AG20443 (cell line): ENCODE results near the gene ABHD17B.
"Not testable (repeated sequence)": the region's sequence is repeated elsewhere in the genome, so short reads cannot be mapped to it uniquely, and the experiment has no call there.

ENCODE experiments used
- DNase-seq: peaks from one replicate; pipeline ENCODE4 v3.0.0; 2012; ENCODE audit warnings: low spot score, mixed read lengths

ABHD17B gene

DNA sequence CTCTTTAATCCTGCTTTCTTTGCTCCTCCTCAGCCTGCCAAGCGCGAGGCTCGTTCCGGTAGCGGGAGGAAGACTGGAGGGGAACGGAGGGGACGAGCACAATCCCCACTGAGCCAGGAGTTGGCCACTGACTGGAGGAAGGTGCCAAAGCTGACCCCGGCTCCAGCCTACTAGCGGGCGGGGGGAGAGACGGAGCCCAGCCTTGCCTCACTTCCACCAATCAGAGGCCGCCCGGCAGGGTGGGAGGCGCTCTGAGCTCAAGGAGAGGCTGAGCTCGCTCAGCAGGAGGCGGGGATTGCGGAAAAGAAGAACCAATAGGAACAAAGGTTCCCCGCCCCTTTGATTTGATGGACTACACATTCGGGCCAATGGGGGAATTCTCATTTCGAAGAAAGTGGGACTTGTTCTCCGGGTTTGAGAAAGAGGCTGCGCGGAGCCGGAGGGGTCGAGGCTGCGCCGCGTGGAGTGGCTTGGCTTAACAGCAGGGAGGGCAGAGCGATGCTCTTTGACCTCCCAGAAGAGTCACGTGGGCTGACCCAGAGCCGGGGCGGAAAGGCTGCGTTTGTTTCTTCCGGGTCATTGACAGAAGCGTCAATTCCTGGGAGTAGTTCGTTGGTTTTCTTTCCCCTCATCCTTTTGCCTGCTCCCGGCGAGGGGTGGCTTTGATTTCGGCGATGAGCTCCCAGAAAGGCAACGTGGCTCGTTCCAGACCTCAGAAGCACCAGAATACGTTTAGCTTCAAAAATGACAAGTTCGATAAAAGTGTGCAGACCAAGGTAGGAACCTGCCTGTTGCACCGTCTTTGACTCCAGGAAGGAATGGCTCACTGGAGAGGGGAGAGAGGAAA, at the start of gene ABHD17B, which contains the start of gene C9orf85:
TSS of gene ABHD17B (minus strand) at position 133 of the 847 bp plus-strand sequence. CDS start 36,113 bp downstream, outside the sequence.
TSS of gene C9orf85 (plus strand) at position 579 of the 847 bp plus-strand sequence. CDS start at position 675, 96 bp downstream.
- peak; percentile 98 for DNase-seq

DNA sequence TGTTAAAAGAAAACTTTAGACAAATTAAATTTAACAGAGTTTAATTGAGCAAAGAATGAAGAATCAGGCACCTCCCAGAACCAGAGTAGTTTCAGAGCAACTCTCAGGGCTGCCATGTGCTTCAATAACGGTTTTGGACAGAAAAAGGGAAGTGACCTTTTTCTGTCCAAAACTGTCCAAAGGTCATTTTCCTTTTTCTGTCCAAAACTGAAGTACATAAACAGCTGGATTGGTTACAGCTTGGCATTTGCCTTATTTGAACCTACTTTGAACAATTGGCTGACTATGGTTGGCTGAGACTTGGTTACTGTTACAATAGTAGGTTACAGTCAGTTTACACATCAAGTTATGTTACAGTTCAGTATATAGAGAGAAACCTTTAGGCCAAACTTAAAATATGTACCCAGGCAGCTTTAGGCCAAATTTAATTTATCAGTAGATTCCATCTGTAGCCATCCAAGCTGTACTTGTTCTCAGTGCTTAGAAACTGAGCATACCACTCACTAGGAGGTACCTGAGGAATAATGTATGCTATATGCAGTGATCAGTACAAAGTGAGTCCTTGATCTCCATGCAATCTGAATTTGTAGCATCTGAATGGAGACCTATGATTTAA, 44.4 kb upstream of the ABHD17B start:
- no peak for DNase-seq

DNA sequence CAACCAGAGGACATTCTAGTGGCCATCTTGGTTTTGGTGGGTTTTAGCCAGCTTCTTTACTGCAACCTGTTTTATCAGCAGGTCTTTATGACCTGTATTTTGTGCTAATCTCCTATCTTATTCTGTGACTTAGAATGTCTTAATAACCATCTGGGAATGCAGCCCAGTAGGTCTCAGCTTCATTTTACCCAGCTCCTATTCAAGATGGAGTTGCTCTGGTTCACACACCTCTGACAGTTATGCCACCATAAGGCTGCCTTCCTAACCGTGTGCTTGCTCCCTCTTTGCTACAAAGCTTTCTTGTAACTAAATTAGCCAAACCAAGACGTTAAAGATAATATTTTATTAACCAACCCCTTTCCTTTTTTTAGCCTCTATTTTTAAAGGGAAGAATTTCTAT, 43.7 kb upstream of the ABHD17B start:
- DNase-seq: not testable (repeated sequence)

DNA sequence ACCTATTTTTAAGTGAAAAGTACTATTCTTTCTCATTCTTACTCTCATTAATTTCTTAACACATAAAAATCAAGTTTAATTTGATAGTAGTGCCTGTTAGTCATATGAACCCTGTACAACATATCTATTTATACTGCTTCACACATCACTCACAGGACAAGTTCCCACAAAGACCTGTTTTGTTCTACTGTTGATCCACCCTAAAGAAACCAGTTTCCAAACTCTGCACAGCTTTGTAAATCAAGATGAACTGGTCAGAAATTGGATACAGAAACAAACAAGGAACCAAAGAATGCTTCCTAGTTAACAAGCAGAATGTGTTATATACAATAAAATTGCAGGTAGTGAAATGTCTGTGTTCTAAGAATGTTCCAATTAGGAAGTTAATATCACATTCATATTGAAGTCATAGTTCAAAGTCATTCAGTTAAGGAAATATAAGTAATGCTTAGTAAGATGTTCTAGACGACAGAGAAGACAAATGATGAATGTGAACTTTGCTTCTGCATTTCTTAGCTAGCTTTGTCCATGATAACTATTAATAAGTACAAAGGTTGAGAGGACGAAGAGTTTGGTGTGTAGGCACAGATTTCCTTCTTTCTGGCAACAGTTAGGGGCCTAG, 33.9 kb upstream of the ABHD17B start:
- no peak for DNase-seq

DNA sequence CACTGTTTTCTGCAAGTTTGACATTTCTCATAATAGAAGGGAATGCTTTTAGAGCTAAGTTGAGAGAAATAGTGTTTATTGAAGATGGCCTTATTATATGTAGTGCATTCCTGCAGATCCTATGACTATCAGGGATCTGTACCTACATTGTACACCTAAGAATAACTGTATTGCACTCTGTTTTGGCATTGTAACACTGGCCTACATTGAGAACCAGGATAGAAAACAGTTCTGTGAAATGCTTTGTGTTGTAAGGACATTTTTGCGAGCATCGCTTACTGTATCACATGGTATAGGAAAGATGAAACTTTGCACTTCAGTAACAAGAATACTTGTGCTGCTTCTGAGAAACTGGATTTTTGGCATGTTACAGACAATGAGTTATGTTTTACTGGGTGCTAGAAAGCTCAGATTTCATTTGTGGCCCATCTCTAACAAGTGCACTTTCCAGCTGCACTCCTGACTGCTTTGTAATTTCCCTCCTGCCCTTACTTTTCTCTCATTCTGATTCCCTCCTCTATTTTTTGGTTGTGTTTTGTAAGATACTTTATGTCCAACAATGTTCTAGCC, 31.1 kb upstream of the ABHD17B start:
- DNase-seq: no peak

DNA sequence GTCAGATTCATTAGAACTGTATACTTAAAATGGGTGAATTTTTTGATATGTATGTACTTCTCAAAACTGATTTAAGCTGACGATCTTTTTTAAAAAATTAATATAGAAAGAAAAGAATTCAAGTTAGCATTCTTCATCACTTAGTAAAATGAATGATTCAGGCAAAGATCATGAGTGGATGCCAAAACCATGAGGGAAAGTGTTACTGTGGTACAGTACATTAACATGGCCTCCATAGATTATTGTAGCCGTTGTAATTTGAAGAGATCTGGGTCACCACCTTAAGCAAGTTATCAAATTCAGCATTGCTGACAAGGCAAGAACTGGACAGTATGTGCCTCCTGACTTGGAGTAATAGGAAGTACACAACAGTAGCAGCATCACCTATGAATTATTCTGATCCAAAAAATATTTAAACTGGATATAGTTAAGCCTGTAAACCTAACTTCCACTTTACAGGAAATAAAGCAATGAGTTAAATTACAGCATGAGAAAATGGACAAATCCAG, 30.1 kb upstream of the ABHD17B start:
- DNase-seq: peak; percentile 27

DNA sequence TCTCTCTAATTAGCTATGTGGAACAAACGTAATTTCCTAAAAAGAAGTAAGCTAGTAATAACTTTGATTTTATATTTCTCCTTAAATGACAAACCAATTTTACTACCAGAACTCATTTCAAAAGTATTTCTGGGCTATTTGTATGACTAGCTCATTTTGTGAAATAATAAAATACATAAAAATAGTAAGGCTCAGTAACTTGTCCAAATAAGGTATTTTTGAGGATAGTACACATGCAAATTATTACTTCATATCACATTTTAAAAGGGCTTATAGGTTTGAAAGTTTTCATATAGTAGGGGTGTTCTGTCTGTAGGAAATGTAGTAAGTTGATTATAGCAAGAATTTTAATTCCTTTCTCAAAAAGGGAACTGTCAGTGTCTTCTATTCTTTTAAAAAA, 26.9 kb upstream of the ABHD17B start:
- no peak for DNase-seq

DNA sequence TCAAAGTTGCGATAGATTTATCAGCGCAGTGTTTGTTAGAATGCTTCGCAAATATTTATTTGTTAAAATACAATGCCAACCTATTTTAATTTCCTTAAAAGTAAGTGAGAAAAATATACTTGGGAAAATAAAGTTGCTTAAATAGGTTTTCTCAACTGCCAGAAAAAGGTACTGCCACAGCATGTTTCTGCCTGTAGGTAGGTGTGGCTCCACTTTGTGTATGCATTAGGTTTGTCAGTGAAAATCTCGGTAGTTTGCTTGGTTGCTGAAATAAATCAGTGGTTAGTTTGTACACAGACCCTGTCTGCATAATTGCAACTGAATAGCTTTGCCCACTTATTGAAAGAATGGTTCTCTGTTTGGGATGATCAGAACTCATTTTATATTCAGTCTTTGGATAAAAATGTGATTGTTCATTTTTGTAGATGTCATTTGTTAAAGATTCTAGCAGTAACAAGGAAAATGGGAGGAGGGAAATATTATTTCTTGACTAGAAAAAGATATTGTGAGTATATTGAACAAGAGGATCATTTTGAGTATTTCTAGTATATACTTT, 26.2 kb upstream of the ABHD17B start:
- DNase-seq: no peak

DNA sequence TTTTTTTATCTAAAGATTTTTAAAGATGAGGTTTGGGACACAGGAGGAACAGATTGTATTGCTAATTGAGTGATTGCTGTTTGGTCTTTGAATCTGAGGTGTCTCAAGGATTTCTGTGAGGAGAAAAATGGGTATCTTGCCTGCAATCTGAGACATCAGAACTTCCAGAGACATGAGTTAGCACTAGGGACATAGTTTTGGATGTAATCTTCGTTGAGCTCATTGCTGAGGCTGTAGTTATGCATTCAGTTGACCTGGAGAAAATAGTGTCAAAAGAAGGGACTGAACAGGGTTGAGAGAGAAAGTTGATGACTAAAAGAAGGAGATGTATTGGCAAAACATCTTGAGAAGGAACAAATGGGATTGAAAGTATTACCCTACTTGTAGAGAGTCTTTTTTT, 25.1 kb upstream of the ABHD17B start:
- peak; percentile 10 for DNase-seq

DNA sequence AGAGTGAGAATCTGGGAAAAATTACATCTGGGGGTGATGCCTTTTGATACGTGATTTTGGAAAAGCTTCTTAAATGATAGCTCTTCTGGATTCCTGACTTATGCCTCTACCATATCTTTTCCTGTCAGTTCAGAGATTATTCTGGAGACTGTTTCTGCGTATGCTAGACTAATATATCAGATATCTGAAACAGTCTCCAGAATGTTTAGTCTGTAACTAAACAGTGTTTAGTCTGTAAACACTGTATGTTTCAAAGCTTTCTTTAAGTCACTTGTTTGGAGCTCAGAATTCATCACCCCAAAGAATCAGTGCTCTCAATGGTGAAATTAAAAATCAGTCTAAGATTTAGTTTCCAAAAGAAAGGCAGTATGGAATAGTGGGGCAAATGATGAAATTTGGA, 20.2 kb upstream of the ABHD17B start:
- DNase-seq: no peak

DNA sequence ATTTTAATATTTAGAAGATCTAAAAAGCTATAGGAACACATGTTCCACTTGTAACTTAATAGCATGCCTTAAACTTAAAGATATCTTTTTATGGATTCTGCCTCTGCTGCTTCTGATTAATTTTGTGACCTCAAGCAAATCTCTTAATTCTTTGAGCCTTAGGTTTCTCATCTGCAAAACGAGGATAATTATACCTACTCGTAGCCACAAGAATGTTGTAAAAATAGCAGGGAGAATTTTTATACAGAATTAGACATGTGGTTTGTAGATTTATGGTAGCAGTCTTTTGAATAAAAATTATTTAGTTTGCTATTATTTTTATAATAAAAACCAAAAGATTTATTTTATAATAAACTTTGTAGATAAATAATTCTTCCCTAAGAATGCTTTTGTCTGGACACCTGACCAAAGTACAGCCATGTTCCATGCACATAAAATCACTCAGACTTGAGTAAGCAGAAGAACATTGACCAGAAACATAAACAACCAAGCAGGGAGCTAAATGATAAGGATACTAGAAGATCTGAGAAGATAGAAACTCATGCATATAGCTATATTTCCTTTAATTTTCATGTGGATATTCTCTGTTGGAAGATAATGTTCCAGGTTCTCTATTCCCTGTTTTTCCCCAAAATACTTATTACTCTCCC, 18.9 kb upstream of the ABHD17B start:
- DNase-seq: peak; percentile 29

DNA sequence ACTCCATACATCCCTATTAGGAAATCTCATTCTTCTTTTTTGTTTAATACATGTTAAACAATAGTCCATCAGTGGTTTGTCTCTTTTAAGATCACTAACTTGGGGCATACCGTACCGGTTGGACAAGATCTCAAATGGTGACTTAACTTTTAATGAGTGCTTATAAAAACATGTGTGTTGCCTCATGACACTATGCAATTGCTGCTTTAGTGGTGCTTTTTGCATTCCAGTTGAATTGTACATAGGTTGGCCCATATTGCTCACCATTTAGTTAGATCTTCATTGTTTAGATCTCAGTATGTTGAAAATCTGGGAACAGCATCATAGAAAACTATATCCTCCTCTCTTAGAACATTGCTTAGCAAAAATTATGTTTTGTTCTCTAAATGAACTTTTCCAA, 18.2 kb upstream of the ABHD17B start:
- no peak for DNase-seq

DNA sequence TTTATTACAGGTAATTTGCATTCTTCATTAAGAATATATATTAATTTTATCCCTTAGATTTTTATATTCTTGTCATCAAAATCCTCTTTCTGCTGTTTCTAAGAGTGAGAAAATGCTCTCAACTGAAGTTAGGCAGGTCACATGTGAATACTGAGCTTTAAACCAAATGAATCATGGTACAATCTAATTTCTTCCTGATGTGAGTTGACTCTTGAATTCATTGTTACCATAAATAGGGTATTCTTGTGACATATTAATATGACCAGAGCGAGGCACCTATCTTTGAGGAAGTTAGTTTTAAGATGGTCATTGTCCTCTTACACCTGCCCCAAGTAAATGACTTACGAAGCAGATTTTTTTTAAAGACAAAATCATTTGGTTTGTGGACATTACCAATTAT, 17.8 kb upstream of the ABHD17B start:
- peak; percentile 21 for DNase-seq

DNA sequence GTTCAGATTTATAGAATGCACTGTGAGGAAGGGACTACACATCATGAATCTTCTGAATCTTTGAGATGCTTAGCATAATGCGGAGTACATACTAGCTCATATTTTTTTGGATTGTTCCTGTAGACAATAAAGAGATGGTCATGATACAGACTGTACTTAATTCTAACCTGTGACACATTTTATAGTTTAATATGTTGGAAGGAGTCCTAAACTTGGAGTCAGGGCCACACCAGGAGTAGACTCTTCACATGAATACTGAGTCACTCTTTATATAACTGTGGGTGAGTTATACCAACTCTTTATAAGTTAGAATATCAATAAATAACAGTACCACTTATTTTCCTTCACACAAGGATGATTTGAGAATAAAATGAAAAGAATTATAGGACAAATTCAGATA, 17.4 kb upstream of the ABHD17B start:
- DNase-seq: no peak

DNA sequence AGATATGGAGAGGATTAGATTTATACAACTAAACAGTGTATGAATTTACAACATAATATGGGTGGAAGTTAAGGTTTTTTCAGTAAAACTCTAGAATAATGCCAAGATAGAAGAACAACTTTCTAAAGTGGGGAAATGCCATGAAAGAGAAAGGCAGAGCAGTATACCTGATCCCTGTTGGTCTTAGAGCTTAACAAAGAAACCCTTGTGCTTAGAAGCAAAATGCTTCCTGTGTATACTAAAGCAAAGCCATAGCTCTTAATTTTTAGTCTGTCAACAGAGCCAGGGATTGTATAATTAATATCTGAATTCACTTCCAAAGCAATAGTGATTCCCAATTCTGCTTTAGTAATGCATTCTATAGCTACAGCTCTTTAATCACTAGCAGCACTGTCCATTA, 14.8 kb upstream of the ABHD17B start:
- no peak for DNase-seq

DNA sequence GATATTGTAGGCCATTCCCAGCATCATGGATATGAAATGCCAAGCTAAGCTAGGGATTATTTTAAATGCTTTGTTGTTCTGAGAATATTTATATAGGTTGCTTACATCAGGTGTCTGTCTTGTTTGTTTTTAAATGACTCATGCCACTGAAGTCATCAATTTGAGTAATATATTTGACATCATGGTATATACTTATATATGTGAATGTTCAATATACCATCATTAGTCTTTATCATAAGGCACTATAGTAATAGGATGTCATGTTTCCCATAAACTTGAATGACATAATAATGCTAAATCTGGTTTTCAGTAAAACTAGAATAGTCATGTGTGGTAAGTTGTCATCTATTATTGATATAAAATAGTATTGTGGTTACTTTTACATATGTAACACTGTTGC, 13.6 kb upstream of the ABHD17B start:
- no peak for DNase-seq

DNA sequence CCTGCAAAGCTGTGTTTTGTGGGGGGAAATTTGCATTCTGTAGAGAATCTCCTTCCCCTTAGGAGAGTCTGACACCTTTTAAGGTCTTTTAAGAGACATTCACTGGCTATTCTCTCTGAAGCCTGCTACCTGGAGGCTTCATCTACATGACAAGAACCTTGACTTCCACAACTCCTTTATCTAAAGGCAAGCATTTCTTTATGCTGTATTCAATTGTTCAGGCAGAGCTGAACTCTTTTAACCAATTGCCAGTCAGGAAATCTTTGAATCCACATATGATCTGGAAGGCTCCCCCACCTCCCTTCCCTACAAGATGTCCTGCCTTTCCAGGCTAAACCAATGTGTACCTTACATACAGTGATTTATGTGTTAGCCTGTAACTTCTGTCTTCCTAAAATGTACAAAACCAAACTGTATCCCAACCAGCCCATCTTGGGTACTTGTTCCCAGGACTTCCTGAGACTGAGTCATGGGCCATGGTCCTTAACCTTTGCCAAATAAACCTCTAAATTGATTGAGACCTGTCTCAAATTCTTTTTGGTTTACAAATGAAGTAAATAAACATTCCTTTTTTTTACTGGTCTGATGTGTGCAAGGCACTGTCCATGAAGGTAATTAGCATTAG, 10.3 kb upstream of the ABHD17B start:
- DNase-seq: no peak

DNA sequence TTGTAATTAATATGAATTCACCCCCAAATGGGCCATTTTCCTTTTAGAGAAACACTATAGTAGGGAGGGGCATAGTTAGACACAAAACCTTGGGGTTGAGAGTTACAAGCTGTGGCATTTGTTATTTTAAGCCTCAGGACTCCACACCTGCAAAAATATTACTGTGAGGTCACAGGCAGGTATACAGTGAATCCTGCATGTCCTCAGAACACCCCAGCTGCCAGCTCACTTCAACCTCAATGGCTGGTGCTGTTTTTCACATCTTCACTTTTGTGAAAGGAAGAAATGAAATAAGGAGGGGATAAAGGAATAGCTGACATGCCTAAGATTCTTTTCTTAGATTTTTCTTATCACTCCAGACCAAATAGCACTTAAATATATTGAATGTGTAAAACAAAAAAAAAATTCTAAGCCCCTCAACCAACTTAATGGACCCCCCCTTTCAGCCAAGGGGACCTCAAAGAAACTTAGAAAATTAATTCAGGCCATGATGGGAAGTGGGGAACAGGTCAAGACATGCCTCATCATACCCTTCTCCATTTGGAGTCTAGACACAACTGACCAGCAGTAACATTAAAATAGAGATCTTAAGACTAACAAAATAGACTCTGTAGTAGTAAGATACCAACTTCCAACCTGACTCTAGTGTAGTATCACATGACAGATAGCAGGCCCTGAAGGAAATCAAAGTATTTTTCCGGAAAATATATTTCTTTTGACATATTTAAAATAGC, 9.6 kb upstream of the ABHD17B start:
- no peak for DNase-seq

DNA sequence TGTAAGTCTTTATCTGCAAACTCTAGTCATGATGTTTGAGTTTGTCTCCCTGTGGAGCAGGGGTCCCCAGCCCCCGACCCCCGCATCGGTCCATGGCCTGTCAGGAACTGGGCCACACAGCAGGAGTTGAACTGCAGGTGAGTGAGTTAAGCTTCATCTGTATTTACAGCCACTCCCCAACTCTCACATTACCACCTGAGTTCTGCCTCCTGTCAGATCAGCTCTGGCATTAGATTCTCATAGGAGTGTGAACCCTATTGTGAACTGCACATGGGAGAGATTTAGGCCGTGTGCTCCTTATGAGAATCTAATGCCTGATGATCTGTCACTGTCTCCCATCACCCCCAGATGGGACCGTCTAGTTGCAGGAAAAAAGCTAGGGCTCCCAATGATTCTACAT, 7.4 kb upstream of the ABHD17B start:
- DNase-seq: no peak

DNA sequence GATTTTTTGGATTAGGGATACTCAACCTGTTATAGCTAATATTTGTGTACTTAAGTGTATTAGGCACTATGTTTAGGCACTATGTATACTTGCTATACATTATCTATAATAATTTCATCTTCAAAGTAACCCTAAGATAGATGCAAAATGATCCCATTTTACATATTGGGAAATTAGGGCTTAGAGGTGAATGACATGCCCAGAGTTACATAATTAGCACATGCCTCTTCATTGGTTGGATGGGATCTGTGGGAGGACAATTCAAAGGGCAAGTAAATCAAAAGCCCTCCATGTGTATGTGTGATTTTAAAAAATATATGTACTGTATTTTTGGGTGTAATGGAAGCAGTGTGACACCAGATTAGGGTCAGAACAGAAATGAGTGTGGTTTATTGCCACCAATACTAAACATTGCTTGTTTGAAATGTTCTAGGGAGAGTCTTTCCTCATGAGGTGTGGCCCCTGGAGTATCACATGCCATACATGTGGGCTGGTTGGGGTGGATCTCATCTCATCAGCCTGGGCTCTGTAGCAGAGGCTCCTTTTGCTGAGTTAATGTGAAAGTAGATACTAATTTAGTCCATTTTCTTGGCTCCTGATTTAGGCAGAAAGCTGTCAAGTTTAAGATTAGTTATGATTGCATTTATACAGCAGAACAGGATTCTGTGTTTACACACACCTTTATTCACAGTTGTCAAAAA, 6.0 kb upstream of the ABHD17B start:
- no peak for DNase-seq
